HL-60 (cell line): Measurements from ENCODE around the gene SASH1.

ENCODE experiments used
- CTCF ChIP-seq: IDR thresholded peaks from one replicate; pipeline ENCODE4 v1.5.1; 2011; ENCODE audit warnings: low read length, control low read depth, inconsistent platforms; ENCODE audit not compliant: insufficient read depth
- GABPA ChIP-seq: IDR thresholded peaks from 2 replicates; pipeline ENCODE4 v1.6.1; 2012; ENCODE audit warnings: low read depth
- POLR2AphosphoS5 ChIP-seq: IDR thresholded peaks from 2 replicates; pipeline ENCODE4 v1.6.1; 2012; ENCODE audit warnings: low read depth
- REST ChIP-seq: IDR thresholded peaks from 2 replicates; pipeline ENCODE4 v1.6.1; 2012; ENCODE audit warnings: low read depth; ENCODE audit not compliant: insufficient replicate concordance
- SPI1 ChIP-seq: IDR thresholded peaks from 2 replicates; pipeline ENCODE4 v1.6.1; 2012; ENCODE audit warnings: low read depth, mild to moderate bottlenecking, borderline replicate concordance

- TF ChIP-seq GABPA (no peak), POLR2AphosphoS5 (no peak), CTCF (no peak), REST (no peak), SPI1 (no peak)
Measured at GRCh38 chr6:148340586-148341297, 1.9 kb upstream of the SASH1 start.
